HG03280 (cell line): ENCODE measurements around the gene FBXO38.

ENCODE experiments used
- ATAC-seq: cut with Tn5 transposase; IDR thresholded peaks from one replicate; pipeline ENCODE4 v1.9.1; 2021; ENCODE audit warnings: mild to moderate bottlenecking, moderate library complexity; ENCODE audit not compliant: unreplicated experiment

FBXO38 gene

DNA sequence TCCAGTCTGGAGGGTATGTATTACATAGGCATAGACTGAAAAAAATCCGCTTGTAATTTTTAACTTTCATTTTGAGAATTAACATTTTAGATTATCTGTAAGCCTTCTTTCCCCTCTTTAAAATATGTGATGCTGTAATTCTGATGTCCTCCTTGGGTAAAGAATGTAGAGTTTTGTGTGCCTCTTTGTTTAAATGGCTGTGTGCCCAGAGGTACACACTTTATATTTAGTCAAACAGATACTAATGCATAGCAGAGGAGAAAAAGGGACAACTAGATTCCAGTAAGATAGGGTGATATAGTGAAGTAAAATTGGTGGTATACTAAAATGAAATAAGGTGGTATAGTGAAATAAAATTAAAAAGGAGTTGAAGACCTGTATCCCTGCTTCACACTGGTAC is 1.3 kb downstream of the FBXO38 start:
- no peak for ATAC-seq

DNA sequence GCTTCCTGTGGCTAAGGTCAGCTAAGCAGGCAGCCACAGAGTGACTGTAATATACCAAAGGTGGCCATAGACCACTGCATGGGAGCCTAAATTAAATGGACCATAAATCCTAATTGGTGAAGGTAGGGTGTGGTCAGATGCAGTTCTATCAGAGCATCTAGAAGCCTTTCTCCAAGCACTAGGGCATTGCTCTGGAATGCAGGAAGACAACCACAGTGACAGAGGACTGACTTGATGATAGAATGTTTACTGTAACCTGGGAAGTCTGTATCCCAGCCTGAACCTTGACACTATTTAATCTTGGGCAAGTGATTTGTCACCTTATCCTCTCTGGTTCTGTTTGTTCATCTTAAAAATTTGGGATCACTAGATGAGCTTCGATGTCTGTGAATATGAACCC is 2.3 kb downstream of the FBXO38 start:
- no peak for ATAC-seq

DNA sequence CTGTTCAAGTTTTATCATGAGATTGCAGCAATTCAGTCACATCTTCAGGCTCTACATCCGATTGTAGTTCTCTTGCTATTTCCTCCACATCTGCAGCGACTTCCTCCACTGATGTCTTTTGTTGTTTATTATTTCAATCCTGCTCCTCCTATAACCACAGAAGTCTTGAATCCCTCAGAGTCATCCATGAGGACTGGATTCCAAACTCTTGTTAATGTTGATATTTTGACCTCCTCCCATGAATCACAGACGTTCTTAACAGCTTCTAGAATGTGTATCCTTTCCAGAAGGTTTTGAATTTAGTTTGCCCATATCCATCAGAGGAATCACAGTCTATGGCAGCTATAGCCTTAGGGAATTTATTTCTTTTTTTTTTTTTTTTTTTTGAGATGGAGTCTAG is 3.6 kb downstream of the FBXO38 start:
- ATAC-seq: no peak

DNA sequence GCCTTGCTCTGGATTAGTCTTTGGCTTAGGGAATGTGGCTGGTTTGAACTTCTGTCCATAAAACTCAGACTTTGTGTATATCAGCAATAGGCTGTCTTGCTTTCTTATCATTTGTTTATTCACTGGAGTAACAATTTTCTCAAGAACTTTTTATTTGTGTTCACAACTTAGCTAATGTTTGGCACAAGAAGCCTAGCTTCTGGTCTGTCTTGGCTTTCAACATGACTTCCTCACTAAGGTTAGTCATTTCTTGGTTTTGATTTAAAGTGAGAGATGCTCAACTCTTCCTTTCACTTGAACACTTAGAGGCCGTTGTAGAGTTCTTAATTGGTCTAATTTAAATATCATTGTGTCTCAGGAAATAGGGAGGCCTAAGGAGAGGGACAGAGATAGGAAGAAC is 4.9 kb downstream of the FBXO38 start:
- no peak for ATAC-seq

DNA sequence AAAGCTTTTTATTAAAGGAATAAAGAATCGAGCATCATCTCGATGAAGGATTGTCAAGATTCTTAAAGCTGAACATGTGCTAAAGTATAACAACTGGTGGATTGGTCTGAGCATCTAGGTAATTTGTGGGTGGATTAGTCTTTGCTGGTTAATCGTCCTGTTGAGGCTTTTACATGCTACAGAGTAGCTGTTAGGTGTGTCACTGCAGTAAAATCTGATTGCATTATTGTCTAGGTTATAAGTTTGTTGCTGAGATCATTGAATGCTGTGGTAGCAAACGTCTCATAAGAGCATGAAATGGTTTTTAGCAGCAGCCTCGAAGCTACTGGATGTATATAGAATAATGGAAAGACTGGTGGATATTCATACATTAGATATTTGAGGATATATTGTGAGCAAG is 7.2 kb downstream of the FBXO38 start:
- no peak for ATAC-seq

DNA sequence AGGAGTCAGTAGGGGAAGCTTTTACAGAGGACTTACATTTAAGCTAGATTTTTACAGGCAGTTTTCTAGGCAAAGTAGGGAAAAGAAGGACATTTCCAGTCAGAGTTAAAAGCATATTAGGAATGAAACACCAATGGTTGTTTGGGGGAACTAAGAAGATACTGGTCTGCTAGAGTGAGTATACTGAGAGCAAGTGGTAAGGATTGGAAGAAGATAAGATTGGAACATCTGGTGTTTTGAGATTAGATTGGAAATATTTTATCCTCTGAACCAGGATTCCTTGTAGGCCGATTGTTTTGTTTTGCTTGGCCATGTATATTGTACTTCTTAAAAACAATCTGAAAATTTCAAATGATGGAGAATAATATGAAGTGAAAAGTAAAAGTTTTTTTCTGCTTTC is 7.7 kb downstream of the FBXO38 start:
- no peak for ATAC-seq

DNA sequence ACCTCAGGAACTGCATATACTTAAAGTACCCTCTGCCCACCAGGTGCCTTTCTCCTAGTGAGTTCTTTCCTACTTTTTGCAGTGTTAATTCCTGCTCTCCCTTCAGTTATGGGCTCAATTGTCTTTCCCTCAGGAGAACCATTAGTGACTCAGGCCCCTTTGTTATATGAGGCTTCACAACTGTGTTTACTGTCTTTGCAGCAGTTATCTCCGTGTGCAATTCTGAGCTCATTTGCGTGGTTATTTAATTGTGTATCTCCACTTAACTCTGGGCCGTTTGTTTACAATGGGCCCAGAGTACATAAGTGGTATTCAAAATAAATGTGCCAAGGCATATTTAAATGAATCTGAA is 9.6 kb downstream of the FBXO38 start:
- no peak for ATAC-seq

DNA sequence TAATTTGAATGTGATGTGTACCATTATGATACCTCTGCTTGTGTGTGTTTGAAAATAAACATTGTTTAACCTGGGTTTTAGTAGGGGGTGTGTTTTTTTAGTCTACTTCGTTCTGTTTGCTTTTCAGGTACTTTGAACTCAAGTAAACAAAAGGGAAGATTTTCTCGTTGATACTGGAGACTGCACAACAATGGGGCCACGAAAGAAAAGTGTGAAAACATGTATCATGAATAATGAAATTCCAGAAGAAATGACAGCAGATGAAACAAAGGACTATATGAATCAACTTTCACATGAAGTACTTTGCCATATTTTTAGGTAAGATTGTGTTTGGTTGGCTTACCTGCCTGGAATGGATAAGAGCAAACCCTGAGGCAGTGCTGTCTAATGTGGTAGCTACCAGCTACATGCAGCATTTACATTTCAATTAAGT is 10.8 kb downstream of the FBXO38 start:
- no peak for ATAC-seq

DNA sequence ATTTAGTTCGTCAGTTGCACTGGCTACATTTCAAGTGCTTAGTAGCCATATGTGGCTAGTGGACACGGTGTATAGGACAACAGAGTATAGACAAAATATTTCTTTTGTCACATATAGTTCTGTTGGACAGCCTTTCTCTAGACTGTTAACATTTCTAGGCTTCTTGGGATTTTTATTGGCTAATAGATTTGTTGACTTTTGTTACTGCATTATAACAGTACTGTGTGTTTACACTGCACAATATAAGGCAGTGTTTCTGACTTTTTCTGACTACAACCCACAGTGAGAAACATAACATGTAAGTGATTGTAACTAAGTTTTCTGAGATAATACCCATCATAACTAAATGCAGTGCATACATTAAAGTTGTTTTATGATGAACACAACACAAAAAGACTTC is 11.3 kb downstream of the FBXO38 start:
- ATAC-seq: no peak

DNA sequence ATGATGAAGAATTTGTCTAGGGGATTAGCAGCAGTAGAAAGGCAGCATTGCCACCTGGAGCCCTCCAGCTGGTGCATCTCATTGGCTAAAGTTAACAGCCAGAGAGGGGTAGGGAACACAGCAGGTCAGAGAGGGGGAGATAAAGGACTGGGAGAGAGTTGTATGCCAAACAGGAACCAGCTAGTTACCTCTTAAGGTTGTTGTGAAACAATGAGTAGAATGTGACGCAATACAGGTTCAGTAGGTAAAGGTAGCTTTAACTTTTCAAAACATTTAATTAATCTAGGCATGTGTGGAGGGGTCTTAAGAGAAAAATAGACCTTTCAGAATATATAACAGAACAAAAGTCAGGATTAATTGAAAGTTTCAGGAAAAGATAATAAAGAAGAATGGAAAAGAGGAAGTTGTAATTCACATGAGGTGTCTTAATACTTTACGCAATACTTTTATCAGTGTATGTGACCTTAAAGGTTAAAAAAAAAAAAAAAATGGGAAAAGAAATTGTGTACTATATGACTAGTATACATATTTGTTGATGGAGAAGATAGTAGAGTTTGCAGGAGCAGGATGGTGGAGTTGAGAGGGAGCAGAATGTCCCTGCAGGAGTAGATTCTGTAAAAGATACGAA is 14.3 kb downstream of the FBXO38 start:
- ATAC-seq: no peak

DNA sequence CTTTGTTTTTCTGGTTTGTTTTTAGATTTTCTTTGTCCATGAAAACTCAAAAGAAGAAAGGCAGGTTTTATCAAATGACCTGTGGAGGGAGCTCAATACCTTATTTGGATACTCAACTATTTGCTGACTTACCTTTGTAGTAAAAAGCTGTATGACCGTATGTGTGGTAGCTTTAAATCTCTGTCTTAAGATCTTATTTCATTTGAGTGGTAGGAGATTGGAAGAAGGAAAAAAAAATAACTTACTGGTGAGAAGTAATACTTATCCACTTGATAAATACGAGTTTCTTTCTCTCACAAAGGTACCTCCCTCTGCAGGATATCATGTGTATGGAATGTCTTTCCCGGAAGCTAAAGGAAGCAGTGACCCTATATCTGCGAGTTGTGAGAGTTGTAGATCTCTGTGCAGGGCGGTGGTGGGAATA is 15.0 kb downstream of the FBXO38 start:
- ATAC-seq: no peak

DNA sequence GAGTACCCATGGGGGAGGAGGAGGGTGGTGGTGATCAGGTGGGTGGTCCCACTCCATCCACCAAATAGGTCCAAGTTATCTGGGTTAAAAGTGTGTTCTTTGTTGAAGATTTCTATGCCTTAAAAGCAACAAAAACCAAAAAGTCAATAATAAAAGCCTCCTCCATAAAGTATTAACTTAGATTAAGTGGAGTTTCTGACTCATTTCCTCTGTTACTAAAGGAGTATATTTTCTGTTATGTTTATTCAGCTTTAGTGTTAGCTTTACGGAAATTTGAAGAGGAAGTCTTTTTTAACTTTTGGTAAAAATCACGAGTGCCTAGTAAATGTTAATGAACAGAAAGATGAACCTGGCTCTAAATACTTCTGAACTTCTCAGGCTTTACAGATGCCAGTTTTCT is 17.8 kb downstream of the FBXO38 start:
- no peak for ATAC-seq

DNA sequence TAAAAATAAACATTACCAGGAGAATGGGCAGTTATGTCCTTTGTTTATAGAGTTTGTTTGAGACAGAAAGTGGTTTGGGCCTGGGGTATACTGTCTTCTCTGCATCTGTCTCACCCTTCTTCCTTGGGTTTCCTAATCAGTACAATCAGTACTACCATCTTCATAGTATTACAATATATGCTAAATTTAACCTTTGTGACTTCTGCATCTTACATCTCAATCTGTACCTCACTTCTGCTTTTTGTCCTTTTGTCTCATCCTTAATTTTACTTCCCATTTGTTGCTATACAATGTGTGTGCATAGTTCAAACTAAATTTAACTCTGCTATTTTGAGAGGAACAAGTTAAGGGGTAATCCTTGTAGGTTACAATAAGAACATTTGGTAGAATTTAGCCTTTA is 19.6 kb downstream of the FBXO38 start:
- ATAC-seq: peak; percentile 55

DNA sequence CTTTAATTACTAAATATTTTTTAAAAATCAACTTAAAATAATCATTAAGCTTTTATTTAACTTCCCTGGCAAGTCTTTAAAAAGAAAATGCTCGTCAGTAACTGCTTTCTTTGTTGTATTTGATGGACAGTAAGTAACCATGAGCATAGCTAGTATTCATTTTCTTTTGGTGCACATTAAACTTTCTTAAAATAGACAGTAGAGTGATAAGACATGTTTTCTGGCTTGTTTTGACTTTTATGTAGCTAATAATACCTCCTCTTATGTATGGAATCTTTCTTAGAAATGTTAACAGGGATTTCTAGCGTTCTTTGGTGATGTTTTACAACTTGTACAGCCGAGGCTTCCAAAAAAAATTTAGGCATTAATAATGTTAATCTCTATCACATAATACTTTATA is 22.6 kb downstream of the FBXO38 start:
- no peak for ATAC-seq

DNA sequence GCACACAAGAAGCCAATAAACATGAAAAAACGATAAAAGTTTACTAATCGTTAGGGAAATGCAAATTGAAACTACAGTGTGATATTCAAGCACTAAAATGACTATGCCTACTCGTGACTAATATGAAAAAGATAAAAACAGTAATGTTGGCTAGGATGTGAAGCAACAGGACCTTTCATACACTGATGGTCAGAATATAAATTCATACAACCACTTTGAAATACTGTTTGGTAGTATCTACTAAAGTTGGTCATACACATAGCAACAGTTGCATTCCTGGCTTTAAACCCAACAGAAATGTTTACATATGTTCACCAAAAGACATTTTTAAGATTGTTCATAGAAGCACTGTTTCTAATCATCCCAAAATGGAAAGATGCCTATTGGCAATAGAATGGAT is 24.3 kb downstream of the FBXO38 start:
- no peak for ATAC-seq

DNA sequence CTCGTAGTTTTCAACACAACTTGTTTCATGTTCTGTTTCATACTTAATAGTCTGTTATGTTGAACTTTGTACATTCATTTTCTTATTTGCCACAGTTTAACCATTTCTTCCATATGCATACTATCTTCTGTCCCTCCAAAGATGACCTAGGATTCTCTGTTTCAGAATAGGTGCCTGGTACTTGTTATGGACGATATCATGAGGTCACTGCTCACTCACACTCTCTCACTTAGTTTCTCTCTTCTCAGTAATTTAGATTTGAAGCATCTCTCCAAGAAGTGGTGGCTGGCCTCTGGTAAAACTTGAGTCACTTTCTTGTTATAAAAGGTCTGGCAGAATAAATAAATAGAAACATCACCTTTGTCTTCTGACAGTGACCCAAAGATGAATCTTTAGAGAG is 28.4 kb downstream of the FBXO38 start:
- ATAC-seq: no peak

DNA sequence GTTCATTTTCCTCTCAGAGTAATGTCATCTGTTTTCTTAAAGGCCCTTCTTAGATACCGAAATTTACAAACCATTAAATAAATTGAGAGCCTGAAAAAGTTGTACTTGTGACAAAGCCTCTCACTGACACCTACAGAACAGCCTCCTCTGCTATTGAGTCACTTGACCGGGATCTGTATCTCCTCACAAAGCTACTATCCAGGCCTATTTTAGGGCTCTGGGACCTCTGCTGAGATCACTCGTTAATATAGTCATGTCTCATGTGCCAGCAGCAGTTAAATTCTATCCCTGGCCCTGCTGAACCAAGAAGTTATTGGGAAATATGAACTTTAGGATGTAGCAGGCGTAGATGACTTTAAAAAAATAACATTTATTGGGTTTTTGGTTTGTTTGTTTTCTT is 31.1 kb downstream of the FBXO38 start:
- no peak for ATAC-seq

DNA sequence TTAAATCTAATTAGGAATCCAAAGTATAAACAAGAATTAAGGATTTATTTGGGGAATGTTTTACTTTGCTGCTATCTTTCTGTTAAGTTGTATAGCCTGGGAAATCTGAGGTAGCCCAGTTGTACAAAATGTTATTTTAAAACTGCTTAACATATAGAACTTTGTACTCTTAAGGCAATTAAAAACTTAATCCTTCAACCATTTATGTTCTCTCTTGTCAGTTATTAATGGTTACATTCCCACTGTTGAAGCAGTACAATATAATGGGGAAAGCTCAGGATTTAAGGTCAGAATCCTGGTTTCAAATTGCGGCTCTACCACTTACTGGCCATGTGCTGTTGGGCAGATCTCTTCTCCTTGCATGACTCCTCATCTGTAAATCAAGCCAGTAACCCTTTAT is 32.7 kb downstream of the FBXO38 start:
- ATAC-seq: no peak

DNA sequence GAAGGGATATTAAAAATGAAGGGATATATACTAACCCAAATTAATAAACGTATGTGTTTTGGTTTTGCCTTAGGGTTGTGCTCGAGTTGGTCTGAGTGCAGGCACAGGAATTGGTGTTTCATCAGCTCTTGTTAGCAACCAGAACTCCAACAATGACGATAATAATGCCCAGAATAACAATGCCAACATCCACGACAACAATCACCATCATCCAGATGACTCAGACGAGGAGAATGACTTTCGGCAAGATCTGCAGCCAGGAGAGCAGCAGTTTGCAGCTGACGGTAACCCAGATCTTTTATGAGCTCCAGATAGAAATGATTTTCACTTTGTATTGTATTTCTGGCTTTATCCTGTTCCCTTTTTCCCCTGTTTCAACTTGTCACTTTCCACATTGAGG is 33.2 kb downstream of the FBXO38 start:
- no peak for ATAC-seq

DNA sequence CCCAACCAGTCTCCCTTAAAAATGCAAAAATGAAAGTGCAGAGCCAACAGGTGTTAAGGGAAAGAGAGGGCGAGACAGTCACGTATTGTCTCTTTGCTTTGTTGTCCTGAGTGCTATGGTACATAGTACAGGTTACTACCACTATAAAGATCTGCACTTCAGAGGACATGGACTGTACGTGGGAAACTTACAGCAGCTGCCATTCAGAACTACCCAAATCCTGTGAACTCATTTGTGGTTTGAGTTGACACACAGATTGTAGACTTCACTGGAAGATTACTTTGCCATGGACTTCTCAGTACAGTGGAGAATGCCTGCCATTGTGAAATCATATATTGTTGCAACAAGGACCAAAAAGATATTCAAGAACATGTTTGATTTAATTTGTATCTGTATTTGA is 34.8 kb downstream of the FBXO38 start:
- ATAC-seq: no peak

DNA sequence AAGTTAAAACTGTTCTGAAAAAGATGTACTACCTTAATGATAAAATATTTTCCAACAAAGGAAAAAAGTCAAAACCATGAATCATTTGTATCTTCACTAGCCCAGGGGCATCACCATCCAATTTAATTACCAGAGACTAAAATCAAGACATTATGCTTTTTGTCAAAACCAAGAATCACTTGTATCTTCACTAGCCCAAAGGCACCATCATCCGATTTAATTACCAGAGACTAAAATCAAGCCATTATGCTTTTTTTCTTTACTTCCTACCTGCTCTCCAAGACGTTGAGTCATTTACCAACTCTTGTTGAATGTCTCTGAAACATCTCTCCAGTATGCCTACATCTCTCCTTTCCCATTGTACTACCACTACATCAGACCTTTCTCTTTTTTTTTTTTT is 37.9 kb downstream of the FBXO38 start:
- no peak for ATAC-seq

DNA sequence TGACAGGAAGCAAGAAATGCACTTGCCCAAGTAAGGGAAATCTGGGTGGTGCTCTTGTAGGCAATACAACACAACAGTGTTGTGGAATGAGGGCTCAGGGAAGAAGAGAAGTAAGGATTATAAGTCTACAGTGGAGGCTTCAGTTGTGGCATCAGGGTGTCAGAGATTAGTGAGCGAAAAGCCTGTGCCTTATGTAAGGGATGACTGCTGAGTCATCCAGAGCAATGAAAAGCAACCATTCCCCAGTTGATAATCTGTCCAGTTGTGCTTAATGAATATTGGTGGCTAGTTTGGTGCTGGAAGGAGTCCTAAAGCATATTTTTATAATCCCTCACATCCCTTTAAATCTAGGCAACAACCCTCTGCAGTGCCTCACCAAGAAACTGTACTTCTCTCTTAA is 42.0 kb downstream of the FBXO38 start:
- no peak for ATAC-seq

DNA sequence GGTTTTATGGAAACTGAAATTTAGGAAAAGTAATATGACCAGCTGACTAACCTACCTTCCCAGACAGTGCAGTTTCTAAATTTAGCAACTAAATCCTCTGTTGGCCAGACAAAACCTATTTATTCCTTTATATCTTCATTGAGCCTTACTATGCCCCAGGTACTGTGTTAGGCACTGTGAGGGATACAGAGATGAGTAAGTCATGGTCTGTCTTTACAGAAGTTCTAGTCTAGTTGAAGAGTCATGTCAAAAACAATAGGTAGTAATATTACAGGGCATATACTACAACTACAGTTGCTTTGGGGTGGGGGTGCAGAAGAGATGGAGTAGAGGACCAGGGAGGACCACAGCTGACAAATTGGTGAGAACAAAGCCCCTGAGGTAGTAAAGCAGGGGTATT is 42.8 kb downstream of the FBXO38 start:
- ATAC-seq: no peak
